SK-N-SH treated with all-trans-retinoic acid at 6 μM for 48 hours (cell line): ENCODE measurements around the gene CSTF3.
"Not testable (repeated sequence)": the region's sequence is repeated elsewhere in the genome, so short reads cannot be mapped to it uniquely, and the experiment has no call there.

Experiments used
- ATAC-seq: fragments of 200-7000 bp; cut with Tn5 transposase; 3 replicates; pipeline ENCODE4 v1.9.1; 2020; ENCODE audit warnings: mild to moderate bottlenecking, moderate library complexity
- ARNTL ChIP-seq: fragments of 450-650 bp; formaldehyde crosslinking; IDR thresholded peaks from 2 replicates; pipeline ENCODE4 v1.5.0; 2020; ENCODE audit warnings: low read depth, mild to moderate bottlenecking, moderate library complexity, borderline replicate concordance
- BACH2 ChIP-seq: fragments of 250-450 bp; sonication (Bioruptor Pico); IDR thresholded peaks from 2 replicates; pipeline ENCODE4 v1.9.0; 2021; ENCODE audit warnings: mild to moderate bottlenecking, borderline replicate concordance
- CSDC2 ChIP-seq: fragments of 250-450 bp; sonication (Bioruptor Pico); IDR thresholded peaks from 2 replicates; pipeline ENCODE4 v1.5.0; 2020; ENCODE audit warnings: mild to moderate bottlenecking, moderate library complexity
- CSRNP3 ChIP-seq: fragments of 250-450 bp; sonication (Bioruptor Pico); IDR thresholded peaks from 2 replicates; pipeline ENCODE4 v1.5.1; 2021; ENCODE audit warnings: mild to moderate bottlenecking, moderate library complexity
- ESRRG ChIP-seq: fragments of 250-450 bp; sonication (Bioruptor Pico); IDR thresholded peaks from 2 replicates; pipeline ENCODE4 v1.6.1; 2021; ENCODE audit warnings: mild to moderate bottlenecking
- GLIS3 ChIP-seq: fragments of 250-450 bp; sonication (Bioruptor Pico); IDR thresholded peaks from 2 replicates; pipeline ENCODE4 v1.5.0; 2020; ENCODE audit warnings: mild to moderate bottlenecking, moderate library complexity
- ISL1 ChIP-seq: fragments of 250-450 bp; sonication (Bioruptor Pico); IDR thresholded peaks from 2 replicates; pipeline ENCODE4 v2.1.2; 2022; ENCODE audit warnings: mild to moderate bottlenecking, moderate library complexity
- PATZ1 ChIP-seq: fragments of 250-450 bp; sonication (Bioruptor Pico); IDR thresholded peaks from 2 replicates; pipeline ENCODE4 v1.8.0; 2020; ENCODE audit warnings: mild to moderate bottlenecking, moderate library complexity, borderline replicate concordance
- POU6F1 ChIP-seq: fragments of 250-450 bp; sonication (Bioruptor Pico); IDR thresholded peaks from 2 replicates; pipeline ENCODE4 v1.8.0; 2021; ENCODE audit warnings: low read depth, mild to moderate bottlenecking, moderate library complexity, borderline replicate concordance
- PPARA ChIP-seq: fragments of 250-450 bp; sonication (Bioruptor Pico); IDR thresholded peaks from 2 replicates; pipeline ENCODE4 v1.5.0; 2020; ENCODE audit warnings: mild to moderate bottlenecking, borderline replicate concordance
- RARB ChIP-seq: fragments of 250-450 bp; sonication (Bioruptor Pico); IDR thresholded peaks from 2 replicates; pipeline ENCODE4 v1.8.0; 2021; ENCODE audit warnings: mild to moderate bottlenecking, moderate library complexity
- TCF4 ChIP-seq: fragments of 250-450 bp; sonication (Bioruptor Pico); IDR thresholded peaks from 2 replicates; pipeline ENCODE4 v1.8.0; 2021; ENCODE audit warnings: mild to moderate bottlenecking, moderate library complexity, borderline replicate concordance
- TOX ChIP-seq: fragments of 250-450 bp; sonication (Bioruptor Pico); IDR thresholded peaks from 2 replicates; pipeline ENCODE4 v1.8.0; 2021; ENCODE audit warnings: mild to moderate bottlenecking, moderate library complexity, borderline replicate concordance
- ZC3H10 ChIP-seq: fragments of 250-450 bp; sonication (Bioruptor Pico); IDR thresholded peaks from 2 replicates; pipeline ENCODE4 v1.5.1; 2021; ENCODE audit warnings: mild to moderate bottlenecking, moderate library complexity
- ZFP3 ChIP-seq: fragments of 250-450 bp; sonication (Bioruptor Pico); IDR thresholded peaks from 2 replicates; pipeline ENCODE4 v1.5.0; 2020; ENCODE audit warnings: mild to moderate bottlenecking, moderate library complexity
- ZFP30 ChIP-seq: fragments of 450-650 bp; formaldehyde crosslinking; IDR thresholded peaks from 2 replicates; pipeline ENCODE4 v1.5.0; 2022; ENCODE audit warnings: mild to moderate bottlenecking, moderate library complexity
- ZNF565 ChIP-seq: fragments of 450-650 bp; formaldehyde crosslinking; conservative IDR thresholded peaks from 2 replicates; pipeline ENCODE4 v1.5.0; 2020; ENCODE audit warnings: low read depth, mild to moderate bottlenecking, moderate library complexity
- ZNF8 ChIP-seq: fragments of 450-650 bp; formaldehyde crosslinking; IDR thresholded peaks from 2 replicates; pipeline ENCODE4 v1.5.0; 2020; ENCODE audit warnings: mild to moderate bottlenecking, moderate library complexity
- TF ChIP-seq, protein P1 (sequence below): fragments of 250-450 bp; sonication (Bioruptor Pico); IDR thresholded peaks from 2 replicates; pipeline ENCODE4 v1.5.0; 2020; ENCODE audit warnings: mild to moderate bottlenecking, moderate library complexity
- TF ChIP-seq, protein P2 (sequence below): fragments of 250-450 bp; sonication (Bioruptor Pico); IDR thresholded peaks from 2 replicates; pipeline ENCODE4 v1.5.1; 2020; ENCODE audit warnings: low read depth, mild to moderate bottlenecking, moderate library complexity

The CSTF3 gene

GRCh38 chr11:33057284-33057683 lies 104.0 kb downstream of the CSTF3 start:
- TF ChIP-seq RARB (CRISPR knock-in tag), result no peak
- peak; percentile 35 for TF ChIP-seq ISL1 (CRISPR knock-in tag)
- TF ChIP-seq, all 23 proteins: peak for 1
- ATAC-seq, result no peak

GRCh38 chr11:33055375-33055774 lies 105.9 kb downstream of the CSTF3 start:
- TF ChIP-seq PATZ1 (no peak), PPARA (CRISPR knock-in tag) (no peak), ZNF8 (CRISPR knock-in tag) (no peak), TCF4 (CRISPR knock-in tag) (peak; percentile 74; the same call in 1 of the 2 replicates), RARB (CRISPR knock-in tag) (no peak), ESRRG (CRISPR knock-in tag) (no peak), ZFP30 (CRISPR knock-in tag) (no peak), TOX (CRISPR knock-in tag) (no peak), CSRNP3 (CRISPR knock-in tag) (no peak), ARNTL (no peak), ZFP3 (CRISPR knock-in tag) (no peak), GLIS3 (CRISPR knock-in tag) (0 out of 2 replicates have a peak, but pooled peaks have one; percentile 59), CSDC2 (CRISPR knock-in tag) (no peak), ZNF565 (CRISPR knock-in tag) (no peak), ISL1 (CRISPR knock-in tag) (peak; percentile 81), BACH2 (CRISPR knock-in tag) (no peak), ZC3H10 (no peak), POU6F1 (CRISPR knock-in tag) (no peak)
- TF ChIP-seq, protein P1, sequence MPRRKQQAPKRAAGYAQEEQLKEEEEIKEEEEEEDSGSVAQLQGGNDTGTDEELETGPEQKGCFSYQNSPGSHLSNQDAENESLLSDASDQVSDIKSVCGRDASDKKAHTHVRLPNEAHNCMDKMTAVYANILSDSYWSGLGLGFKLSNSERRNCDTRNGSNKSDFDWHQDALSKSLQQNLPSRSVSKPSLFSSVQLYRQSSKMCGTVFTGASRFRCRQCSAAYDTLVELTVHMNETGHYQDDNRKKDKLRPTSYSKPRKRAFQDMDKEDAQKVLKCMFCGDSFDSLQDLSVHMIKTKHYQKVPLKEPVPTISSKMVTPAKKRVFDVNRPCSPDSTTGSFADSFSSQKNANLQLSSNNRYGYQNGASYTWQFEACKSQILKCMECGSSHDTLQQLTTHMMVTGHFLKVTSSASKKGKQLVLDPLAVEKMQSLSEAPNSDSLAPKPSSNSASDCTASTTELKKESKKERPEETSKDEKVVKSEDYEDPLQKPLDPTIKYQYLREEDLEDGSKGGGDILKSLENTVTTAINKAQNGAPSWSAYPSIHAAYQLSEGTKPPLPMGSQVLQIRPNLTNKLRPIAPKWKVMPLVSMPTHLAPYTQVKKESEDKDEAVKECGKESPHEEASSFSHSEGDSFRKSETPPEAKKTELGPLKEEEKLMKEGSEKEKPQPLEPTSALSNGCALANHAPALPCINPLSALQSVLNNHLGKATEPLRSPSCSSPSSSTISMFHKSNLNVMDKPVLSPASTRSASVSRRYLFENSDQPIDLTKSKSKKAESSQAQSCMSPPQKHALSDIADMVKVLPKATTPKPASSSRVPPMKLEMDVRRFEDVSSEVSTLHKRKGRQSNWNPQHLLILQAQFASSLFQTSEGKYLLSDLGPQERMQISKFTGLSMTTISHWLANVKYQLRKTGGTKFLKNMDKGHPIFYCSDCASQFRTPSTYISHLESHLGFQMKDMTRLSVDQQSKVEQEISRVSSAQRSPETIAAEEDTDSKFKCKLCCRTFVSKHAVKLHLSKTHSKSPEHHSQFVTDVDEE (CRISPR knock-in tag), result peak; percentile 81; the same call in 1 of the 2 replicates
- TF ChIP-seq, protein P2, sequence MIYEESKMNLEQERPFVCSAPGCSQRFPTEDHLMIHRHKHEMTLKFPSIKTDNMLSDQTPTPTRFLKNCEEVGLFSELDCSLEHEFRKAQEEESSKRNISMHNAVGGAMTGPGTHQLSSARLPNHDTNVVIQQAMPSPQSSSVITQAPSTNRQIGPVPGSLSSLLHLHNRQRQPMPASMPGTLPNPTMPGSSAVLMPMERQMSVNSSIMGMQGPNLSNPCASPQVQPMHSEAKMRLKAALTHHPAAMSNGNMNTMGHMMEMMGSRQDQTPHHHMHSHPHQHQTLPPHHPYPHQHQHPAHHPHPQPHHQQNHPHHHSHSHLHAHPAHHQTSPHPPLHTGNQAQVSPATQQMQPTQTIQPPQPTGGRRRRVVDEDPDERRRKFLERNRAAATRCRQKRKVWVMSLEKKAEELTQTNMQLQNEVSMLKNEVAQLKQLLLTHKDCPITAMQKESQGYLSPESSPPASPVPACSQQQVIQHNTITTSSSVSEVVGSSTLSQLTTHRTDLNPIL (CRISPR knock-in tag), result 0 out of 2 replicates have a peak, but pooled peaks have one; percentile 38
- ATAC-seq, result peak; percentile 88

- ATAC-seq, result no peak
- TF ChIP-seq ZNF565 (CRISPR knock-in tag) (no peak), TOX (CRISPR knock-in tag) (no peak), RARB (CRISPR knock-in tag) (no peak)
Observed at GRCh38 chr11:33052231-33052630, 109.0 kb downstream of the CSTF3 start.

- ATAC-seq, result not testable (repeated sequence)
Observed at GRCh38 chr11:33049565-33050408, 111.5 kb downstream of the CSTF3 start.

DNA sequence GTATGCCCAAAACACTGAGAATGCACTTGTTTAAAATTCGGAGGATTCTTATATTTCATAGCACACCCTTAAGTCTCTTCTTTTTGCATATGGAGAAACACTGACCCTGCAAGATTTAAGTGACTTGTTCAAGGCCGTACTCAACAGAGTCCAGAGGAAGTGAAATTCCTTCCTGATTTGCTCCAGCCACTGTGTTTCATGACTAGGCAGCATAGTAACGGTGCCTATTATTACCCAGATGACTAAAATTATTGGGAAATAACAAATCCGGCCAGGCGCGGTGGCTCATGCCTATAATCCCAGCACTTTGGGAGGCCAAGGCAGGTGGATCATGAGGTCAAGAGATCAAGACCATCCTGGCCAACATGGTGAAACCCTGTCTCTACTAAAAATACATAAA lies 112.6 kb downstream of the CSTF3 start:
- not testable (repeated sequence) for ATAC-seq
